GM18499 (cell line): ENCODE results near the gene TRMT13.

Source experiments
- ATAC-seq: cut with Tn5 transposase; IDR thresholded peaks from one replicate; pipeline ENCODE4 v1.9.1; 2021; ENCODE audit warnings: moderate number of reproducible peaks; ENCODE audit not compliant: insufficient read depth, unreplicated experiment

The TRMT13 gene

GRCh38 chr1:100132566-100133477 lies at the start of gene TRMT13, which contains the start of gene SASS6:
Gene TRMT13, plus strand, starts transcription at chr1:100133163. Its CDS starts 6 bp downstream, at chr1:100133169.
Gene SASS6, minus strand, starts transcription at chr1:100132930. Its CDS starts 116 bp downstream, at chr1:100132814.
- peak; percentile 75 for ATAC-seq

DNA sequence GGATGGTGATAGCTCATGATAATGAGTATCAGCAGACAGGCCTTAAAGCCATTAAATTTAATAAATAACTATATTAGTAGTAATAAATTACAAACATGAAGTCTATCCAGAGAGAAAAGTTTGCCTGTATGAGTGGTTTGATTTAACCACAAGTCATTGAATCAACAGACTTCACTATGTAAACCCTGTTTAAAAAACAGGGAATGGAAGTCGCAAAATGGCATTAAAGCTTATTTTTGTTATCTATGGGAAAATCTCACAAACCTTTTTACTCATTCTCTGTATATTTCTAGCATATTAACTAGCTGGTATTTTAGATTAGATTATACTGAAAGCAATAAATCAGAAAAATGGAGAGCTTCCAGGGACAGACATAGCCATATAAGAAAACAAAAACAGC lies 45.6 kb upstream of the TRMT13 start:
- no peak for ATAC-seq

DNA sequence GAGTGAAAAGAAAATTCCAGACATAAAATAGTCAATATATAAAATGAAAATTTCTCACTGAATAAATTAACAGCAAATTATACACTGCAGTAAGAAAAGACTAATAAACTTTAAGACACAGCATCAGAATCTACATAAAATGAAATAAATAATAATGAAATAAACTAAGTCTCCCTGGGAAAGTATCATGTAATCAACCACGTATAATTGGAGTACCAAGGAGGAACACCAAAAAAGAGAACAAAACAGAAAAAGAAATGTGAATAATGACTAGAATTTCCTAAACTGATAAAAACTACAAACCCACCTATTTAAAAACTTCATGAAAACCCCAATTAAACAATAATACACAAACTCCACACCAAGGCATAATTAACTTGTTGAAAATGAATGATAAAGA lies 43.9 kb upstream of the TRMT13 start:
- ATAC-seq, result no peak

DNA sequence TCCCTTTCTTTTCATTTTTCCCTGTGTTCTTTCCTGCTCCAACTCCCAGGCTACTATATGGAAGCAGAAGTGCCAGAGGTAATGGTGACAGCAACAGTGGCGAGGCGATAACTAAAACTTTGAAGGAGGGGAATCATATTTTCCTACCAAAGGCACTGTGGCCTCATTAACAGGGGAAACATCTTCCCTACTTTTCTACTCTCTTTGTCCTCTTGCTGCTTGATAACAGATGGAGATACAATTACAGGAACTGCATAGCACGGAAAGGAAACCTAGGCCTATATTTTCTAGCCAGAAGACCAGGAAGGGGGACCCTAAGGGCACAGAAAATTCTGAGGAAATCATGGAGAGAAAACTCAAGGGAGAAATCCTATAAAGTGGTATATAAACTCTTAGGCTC lies 42.5 kb upstream of the TRMT13 start:
- no peak for ATAC-seq

GRCh38 chr1:100100202-100100601 lies 32.8 kb upstream of the TRMT13 start:
- no peak for ATAC-seq

- ATAC-seq, result no peak
Observed at GRCh38 chr1:100101564-100101963, 31.4 kb upstream of the TRMT13 start.

GRCh38 chr1:100107696-100108095 lies 25.3 kb upstream of the TRMT13 start:
- no peak for ATAC-seq

- no peak for ATAC-seq
Observed at GRCh38 chr1:100109554-100110066, 23.4 kb upstream of the TRMT13 start.

GRCh38 chr1:100115524-100115923 lies 17.4 kb upstream of the TRMT13 start:
- ATAC-seq, result no peak

- no peak for ATAC-seq
Observed at GRCh38 chr1:100122177-100122576, 10.8 kb upstream of the TRMT13 start.

DNA sequence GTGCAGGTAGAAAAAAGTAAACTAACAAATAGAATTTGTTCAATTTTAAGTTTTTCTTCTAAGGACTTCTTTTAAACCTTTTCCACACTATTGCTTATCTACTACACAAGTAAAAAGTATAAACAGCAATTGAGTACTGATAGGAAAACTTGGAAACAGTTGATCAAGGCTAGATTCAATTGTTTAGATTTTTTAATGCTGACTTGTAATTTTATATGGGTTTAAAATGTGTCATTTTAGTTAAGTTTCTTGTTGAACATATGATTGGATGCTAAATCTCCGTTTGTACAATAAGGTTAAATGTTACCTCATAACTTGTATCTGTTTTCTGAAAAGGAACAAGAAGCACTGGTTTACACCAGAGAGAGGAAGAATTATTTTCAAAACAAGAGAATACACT lies 5.7 kb upstream of the TRMT13 start:
- no peak for ATAC-seq

DNA sequence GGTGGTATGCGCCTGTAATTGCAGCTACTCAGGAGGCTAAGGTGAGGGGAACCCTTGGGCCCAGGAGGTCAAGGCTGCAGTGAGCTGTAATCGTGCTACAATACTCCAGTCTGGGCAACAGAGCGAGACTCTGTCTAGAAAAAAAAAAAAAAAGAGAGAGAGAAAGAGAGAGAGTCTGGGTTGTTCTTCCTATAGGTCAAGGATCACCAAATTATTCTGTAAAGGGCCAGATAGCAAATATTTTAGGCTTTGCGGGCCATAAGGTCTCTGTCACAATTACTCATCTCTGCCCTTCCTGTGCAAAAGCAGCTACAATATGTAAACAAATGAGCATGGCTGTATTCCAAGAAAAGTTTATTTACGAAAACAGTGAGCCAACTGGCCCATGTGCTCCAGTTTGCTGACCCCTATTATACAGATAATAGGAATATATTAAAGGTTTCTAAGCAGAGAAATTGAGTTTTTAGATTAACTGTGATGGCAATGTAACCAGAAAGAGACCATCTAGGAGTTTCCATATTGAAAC lies 2.3 kb upstream of the TRMT13 start:
- no peak for ATAC-seq

GRCh38 chr1:100131623-100132022 lies 1.3 kb upstream of the TRMT13 start:
- ATAC-seq, result no peak

DNA sequence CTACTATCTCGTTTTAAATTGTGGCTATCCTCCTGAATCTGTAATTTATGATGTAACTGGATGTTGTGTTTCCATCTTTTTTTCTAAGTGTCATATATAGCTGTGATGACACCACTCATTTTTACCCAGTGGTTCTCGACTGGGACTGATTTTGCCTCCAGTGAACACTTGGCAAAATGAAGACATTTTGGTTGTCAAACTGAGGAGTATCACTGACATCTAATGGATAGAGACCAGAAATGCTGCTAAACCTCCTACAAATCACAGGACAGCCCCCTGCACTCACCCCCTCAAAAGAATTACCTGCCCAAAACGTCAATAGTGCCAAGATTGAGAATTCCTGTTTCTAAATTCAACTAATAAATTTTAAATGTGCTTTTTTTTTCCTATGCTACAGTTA lies 1.9 kb downstream of the TRMT13 start:
- no peak for ATAC-seq

DNA sequence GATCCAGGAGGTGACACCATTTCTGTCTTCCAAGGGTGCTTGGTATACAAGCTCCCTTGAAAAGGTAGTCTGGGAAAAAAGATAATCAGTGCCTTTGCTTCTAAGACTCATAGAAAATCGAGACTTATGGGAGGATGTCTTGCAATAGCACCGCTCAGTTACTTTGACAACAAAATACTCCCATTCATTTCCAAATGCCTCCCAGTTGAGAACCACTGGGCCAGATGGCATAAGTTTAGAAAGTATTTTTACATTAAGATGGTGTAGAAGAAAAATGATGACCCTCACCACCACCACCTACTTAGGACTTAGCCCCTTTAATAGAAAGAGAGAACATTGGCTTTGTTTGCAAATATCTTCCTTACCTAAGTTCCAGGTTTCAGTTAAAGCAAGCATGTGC lies 4.6 kb downstream of the TRMT13 start:
- ATAC-seq, result no peak

DNA sequence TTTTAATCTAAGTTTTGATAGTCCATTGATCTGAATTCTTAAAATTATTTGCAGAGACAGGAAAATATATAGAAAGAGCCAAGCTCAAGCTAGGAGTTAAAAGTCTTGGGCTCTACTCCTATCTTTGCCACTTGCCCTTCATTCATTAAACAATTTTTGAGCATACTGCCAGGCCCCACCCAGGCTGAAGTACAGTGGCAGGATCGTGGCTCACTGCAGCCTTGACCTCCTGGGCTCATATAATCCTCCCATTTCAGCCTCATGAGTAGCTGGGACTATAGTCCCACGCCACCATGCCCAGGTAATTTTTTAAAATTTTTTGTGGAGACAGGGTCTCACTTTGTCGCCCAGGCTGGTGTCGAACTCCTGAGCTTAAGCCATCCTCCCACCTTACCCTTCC lies 8.2 kb downstream of the TRMT13 start:
- no peak for ATAC-seq

DNA sequence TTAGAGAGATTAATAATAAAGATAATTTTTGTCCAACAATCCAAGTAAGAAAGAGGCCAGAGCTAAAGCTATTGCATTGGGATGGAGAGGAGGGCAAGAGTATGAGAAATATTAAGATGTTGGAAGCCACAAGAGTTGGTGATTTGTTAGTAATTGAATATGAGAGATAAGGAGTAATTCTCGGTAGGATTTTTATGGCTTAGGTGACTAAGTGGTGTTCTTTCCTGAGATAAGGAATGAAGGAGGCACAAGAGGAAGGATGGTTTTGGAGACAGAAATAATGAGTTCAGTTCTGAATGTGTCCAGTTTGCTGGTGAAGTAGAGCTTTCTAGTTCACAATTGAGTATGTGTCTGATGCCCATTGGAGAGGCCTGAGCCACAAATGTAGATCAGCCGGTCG lies 9.4 kb downstream of the TRMT13 start:
- ATAC-seq, result no peak

GRCh38 chr1:100145116-100145515 lies 12.2 kb downstream of the TRMT13 start:
- ATAC-seq, result no peak

GRCh38 chr1:100146958-100147357 lies 14.0 kb downstream of the TRMT13 start:
- no peak for ATAC-seq

DNA sequence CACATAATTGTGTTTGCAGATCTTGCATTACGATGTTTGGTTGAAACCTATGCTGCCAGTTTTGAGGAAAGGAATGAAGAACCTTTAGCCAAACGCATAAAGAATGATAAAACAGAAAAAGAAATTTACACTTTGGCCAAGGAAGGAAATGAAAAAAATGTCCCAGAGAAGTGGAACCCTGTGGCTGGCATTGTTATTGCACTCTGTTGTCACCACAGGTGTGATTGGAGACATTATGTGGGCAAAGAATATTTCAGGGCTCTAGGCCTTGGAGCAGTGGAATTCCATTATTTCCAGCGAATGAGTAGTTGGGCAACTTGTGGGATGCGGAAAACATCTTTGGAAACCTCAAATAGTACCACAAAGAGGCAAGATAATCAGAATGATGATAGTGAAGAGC lies 14.9 kb downstream of the TRMT13 start:
- ATAC-seq, result no peak

DNA sequence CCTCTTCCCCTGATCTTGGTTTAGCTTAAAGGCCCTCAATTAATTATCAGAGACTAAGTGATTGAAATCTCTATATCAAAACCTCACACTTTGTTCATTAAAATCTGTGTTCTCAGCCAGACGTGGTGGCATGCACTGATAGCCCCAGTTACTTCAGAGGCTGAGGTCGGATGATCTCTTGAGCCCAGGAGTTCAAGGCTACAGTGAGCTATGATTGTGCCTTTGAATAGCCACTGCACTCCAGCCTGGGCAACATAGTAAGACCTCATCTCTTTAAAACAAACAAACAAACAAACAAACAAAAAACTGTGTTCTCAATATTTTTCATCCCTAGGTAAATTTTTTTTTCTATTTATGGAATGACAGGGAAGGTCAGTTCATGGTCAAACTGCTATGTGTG lies 18.7 kb downstream of the TRMT13 start:
- no peak for ATAC-seq

GRCh38 chr1:100152271-100152670 lies 19.3 kb downstream of the TRMT13 start:
- ATAC-seq, result peak; percentile 74
